ENCODE results near the gene SPINT3.
A peak's percentile ranks its signal among the peaks of the same experiment; 100 is the strongest.

SPINT3 gene

DNA sequence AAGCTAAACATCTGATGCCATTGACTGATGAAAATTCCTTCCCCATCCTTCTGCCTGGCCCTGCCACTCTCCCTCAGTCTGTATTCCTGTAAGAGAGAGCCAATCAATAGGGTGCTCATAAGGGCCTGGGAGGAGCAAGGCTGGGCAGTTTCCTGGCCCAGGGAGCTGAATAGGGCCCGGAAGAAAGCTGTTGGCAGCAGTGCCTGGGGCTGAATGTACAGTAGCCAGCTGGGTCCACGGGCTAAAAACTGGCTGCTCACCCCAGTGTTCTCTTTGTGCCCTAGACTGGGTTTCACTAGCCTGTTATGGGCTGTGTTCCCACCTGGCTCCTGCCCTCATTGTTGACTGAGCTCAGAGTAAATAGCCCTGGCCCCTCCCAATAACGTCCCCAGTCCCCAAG lies 47.6 kb downstream of the SPINT3 start:
- DNase-seq, result no peak
- in situ Hi-C loops (cut with MboI; ENCODE audit: low pct_unique_long_range_greater_than_20kb, low sequenced_read_pairs), result no loop called here

DNA sequence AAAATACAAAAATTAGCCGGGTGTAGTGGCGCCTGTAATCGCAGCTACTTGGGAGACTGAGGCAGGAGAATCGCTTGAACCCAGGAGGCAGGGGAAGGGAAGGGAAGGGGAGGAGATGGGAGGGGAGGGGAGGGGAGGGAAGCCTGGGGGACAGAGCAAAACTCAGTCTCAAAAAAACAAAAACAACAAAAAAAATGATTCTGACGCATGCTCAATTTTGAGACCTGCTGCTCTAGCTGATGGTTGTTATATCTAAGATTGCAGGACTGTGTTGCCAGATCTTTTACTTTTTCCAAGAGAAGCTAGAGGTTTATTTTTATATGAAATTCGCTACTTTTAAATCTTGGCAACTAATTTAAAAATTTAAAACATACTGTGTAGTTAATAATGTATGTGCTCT lies 48.2 kb downstream of the SPINT3 start:
- in situ Hi-C loops (cut with MboI; ENCODE audit: low pct_unique_long_range_greater_than_20kb, low sequenced_read_pairs), result no loop called here
- DNase-seq, result no peak

DNA sequence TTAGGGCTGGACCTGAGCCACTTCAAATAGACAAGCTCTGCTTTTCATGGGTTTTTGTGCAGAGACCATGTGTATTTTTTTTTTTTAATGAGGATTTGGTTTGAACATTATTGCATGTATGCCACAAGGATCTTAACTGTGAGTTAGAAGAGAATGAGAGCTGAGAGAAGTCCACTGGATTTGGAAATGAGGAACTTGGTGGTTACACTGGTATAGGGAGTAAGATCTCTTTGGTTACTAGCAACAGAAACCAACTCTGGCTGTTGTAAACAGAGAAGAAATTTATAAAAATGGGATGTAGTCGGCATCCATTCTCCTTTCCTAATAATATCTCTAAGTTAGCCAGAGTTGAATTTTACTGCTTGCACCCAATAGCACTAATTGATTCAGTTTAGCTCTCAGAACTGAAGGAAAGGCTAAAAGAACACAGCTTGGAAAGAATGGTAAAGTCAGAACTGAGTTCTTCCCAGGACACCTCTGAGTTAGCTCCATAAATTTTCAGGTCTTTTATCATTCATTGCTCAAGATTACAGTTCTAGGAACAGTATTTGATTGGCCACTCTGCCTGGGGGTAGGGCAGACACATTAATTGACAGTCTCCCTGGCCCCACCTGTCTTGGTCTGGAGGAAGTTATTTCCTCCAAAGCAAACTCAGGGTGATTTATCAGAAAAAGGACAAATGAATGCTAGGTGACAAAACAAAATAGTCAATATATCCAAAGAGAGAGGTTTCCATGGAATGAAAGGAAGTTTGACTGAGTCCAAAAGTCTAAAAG lies 49.7 kb downstream of the SPINT3 start:
- peak; percentile 60 for DNase-seq
- in situ Hi-C loops (cut with MboI; ENCODE audit: low pct_unique_long_range_greater_than_20kb, low sequenced_read_pairs), result no loop called here

DNA sequence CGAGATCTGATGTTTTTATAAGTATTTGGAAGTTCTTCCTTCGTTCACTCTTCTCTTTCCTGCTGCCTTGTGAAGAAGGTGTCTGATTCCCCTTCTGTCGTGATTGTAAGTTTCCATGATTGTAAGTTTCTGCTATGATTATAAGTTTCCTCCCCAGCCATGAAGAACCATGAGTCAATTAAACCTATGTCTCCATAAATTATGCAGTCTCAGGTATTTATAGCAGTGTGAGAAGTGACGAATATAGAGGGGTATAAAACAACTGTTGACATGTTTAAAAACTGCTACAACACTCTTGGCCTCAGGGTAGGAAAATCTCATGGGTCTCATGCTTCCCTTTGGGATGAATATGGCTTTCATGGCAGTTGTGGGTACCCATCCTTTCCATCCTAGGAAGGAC lies 51.7 kb downstream of the SPINT3 start:
- in situ Hi-C loops (cut with MboI; ENCODE audit: low pct_unique_long_range_greater_than_20kb, low sequenced_read_pairs), result no loop called here

DNA sequence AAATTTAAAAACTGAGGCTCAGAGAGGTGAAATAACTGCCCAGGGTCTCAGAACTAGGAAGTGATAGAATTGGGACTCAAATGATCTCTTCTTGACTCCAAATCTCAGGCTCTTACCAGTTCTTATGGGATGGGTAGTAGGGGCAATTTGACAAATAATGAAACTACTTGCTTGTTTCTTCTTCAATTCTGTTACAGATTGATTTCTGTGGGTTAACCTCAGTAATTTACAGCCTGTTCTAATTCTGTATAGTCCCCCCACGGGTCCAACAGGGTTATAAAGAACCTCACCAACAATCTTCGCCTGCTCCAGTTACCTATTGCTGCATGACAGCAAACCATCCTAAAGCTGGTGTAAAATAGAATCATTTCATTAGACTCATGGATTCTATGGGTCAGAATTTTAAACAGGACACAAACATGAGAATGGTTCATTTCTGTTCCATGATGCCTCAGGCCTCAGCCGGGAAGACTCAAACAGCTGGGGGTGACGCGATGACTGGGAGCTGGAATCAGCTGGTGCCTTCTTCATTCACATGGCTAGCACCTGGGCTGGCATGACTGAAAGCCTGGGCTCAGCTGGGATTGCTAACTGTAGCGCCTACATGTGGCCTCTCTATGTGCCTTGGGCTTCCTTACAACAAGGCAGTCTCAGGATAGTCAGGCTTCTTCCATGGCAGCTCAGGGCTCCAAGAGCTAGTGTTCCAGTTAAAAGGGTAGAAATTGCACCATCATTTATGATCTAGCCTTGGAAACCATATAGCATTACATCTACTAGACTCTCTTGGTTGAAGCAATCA lies 52.5 kb downstream of the SPINT3 start:
- in situ Hi-C loops (cut with MboI; ENCODE audit: low pct_unique_long_range_greater_than_20kb, low sequenced_read_pairs), result no loop called here
- no peak for DNase-seq

More for the DNA sequence above, 51.7 kb downstream of the SPINT3 start:
- no peak for DNase-seq

Measured in KBM-7 (cell line).